Osteoblast (primary cell): ENCODE results near the gene PATZ1. TPM values are rescaled to one million over a fixed set of nuclear protein-coding genes. Genes with fewer than 3 reads are reported as not detected.

Experiments used
- DNase-seq: peaks from one replicate; pipeline ENCODE4 v3.0.0; 2011; ENCODE audit warnings: low spot score, mixed read lengths; ENCODE audit not compliant: insufficient read length; ENCODE audit errors: missing footprints
- H2AFZ ChIP-seq: 2 replicates; pipeline ENCODE4 v1.6.0; 2011; ENCODE audit warnings: mild to moderate bottlenecking, low read length
- H3K27ac ChIP-seq: 2 replicates; pipeline ENCODE4 v1.5.1; 2011; ENCODE audit warnings: mild to moderate bottlenecking, low read depth, low read length, moderate library complexity
- H3K27me3 ChIP-seq: 2 replicates; pipeline ENCODE4 v1.6.0; 2012; ENCODE audit warnings: mild to moderate bottlenecking, control low read depth, inconsistent platforms, low read length, moderate library complexity; ENCODE audit not compliant: insufficient read depth
- H3K36me3 ChIP-seq: 2 replicates; pipeline ENCODE4 v1.5.1; 2011; ENCODE audit warnings: mild to moderate bottlenecking, low read length, control low read depth, moderate library complexity; ENCODE audit not compliant: insufficient read depth
- H3K4me1 ChIP-seq: 2 replicates; pipeline ENCODE4 v1.5.1; 2011; ENCODE audit warnings: mild to moderate bottlenecking, low read length, control low read depth, moderate library complexity; ENCODE audit not compliant: insufficient read depth
- H3K4me2 ChIP-seq: 2 replicates; pipeline ENCODE4 v1.6.0; 2011; ENCODE audit warnings: mild to moderate bottlenecking, low read length; ENCODE audit not compliant: insufficient read depth
- H3K4me3 ChIP-seq: fragments of 200-600 bp; sonication (generic); 3 replicates; pipeline ENCODE4 v1.5.1; 2012; ENCODE audit warnings: mild to moderate bottlenecking, low read length, inconsistent platforms; ENCODE audit not compliant: insufficient read depth
- H3K79me2 ChIP-seq: 2 replicates; pipeline ENCODE4 v1.6.0; 2012; ENCODE audit warnings: mild to moderate bottlenecking, low read length, control low read depth, inconsistent platforms; ENCODE audit not compliant: insufficient read depth
- H3K9me3 ChIP-seq: 2 replicates; pipeline ENCODE4 v1.5.1; 2011; ENCODE audit warnings: low read depth, low read length, control low read depth
- H4K20me1 ChIP-seq: 2 replicates; pipeline ENCODE4 v1.6.0; 2012; ENCODE audit warnings: mild to moderate bottlenecking, low read length, control low read depth; ENCODE audit not compliant: insufficient read depth
- small RNA-seq: library from RNA; depleted of rRNA; stranded (forward); fragments of <200 nt; gene quantifications from one replicate; pipeline ENCODE3, GENCODE V24; 2012
- total RNA-seq: library from RNA; depleted of rRNA; stranded (reverse); fragments of >200 nt; gene quantifications from 2 replicates; pipeline ENCODE4 v1.2.3, GENCODE V29; 2012
- TF ChIP-seq, protein P1 (sequence below): IDR thresholded peaks from 2 replicates; pipeline ENCODE4 v1.5.1; 2011; ENCODE audit warnings: mild to moderate bottlenecking, low read depth, low read length, moderate library complexity; ENCODE audit errors: extremely low read depth

The PATZ1 gene
- total RNA-seq, 1 donor: 15.2 TPM

DNA sequence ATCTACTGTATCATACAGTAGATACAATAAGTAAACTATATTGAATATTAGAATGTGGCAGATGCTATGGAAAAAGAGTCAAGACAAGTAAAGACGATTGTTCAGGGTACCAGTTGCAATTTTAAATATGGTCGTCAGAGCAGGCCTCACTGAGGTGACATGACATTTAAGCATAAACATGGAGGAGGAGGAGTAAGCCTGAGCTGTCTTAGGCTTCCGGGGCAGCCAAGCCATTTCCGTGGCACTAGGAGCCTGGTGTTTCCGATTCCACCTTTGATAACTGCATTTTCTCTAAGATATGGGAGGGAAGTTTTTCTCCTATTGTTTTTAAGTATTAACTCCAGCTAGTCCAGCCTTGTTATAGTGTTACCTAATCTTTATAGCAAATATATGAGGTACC is 68.4 kb downstream of the PATZ1 start:
- DNase-seq: no peak
- Histone ChIP-seq H3K27ac (no peak overlapping the region), H3K27me3 (no peaks in the 10 kb centered on the region), H3K4me1 (no peaks in the 10 kb centered on the region), H3K79me2 (no peaks in the 10 kb centered on the region), H4K20me1 (peaks cover 3% of the 10 kb centered on the region), H3K4me3 (no peak overlapping the region), H3K4me2 (no peak overlapping the region), H2AFZ (no peak overlapping the region), H3K36me3 (peaks cover 63% of the 10 kb centered on the region), H3K9me3 (no peaks in the 10 kb centered on the region)
- TF ChIP-seq, protein P1, sequence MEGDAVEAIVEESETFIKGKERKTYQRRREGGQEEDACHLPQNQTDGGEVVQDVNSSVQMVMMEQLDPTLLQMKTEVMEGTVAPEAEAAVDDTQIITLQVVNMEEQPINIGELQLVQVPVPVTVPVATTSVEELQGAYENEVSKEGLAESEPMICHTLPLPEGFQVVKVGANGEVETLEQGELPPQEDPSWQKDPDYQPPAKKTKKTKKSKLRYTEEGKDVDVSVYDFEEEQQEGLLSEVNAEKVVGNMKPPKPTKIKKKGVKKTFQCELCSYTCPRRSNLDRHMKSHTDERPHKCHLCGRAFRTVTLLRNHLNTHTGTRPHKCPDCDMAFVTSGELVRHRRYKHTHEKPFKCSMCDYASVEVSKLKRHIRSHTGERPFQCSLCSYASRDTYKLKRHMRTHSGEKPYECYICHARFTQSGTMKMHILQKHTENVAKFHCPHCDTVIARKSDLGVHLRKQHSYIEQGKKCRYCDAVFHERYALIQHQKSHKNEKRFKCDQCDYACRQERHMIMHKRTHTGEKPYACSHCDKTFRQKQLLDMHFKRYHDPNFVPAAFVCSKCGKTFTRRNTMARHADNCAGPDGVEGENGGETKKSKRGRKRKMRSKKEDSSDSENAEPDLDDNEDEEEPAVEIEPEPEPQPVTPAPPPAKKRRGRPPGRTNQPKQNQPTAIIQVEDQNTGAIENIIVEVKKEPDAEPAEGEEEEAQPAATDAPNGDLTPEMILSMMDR: no peak

DNA sequence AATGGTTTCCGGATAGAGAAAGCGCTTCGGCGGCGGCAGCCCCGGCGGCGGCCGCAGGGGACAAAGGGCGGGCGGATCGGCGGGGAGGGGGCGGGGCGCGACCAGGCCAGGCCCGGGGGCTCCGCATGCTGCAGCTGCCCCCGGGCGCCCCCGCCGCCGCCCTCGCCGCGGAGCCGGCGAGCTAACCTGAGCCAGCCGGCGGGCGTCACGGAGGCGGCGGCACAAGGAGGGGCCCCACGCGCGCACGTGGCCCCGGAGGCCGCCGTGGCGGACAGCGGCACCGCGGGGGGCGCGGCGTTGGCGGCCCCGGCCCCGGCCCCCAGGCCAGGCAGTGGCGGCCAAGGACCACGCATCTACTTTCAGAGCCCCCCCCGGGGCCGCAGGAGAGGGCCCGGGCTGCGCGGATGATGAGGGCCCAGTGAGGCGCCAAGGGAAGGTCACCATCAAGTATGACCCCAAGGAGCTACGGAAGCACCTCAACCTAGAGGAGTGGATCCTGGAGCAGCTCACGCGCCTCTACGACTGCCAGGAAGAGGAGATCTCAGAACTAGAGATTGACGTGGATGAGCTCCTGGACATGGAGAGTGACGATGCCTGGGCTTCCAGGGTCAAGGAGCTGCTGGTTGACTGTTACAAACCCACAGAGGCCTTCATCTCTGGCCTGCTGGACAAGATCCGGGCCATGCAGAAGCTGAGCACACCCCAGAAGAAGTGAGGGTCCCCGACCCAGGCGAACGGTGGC is 69.5 kb downstream of the PATZ1 start:
- peaks cover 70% of the 10 kb centered on the region for H3K36me3 ChIP-seq
- TF ChIP-seq, protein P1: no peak

More for the DNA sequence above, 69.5 kb downstream of the PATZ1 start:
- Histone ChIP-seq H3K4me3 (no peak overlapping the region), H3K79me2 (no peaks in the 10 kb centered on the region), H3K4me2 (no peak overlapping the region), H3K4me1 (no peaks in the 10 kb centered on the region), H2AFZ (no peak overlapping the region), H3K27ac (no peak overlapping the region), H3K9me3 (no peaks in the 10 kb centered on the region), H4K20me1 (peaks cover 3% of the 10 kb centered on the region), H3K27me3 (no peaks in the 10 kb centered on the region)
- no peak for DNase-seq

Small RNAs within 50 kb of the gene (small RNA-seq; reads per million reads assigned to genes)
- gene RNA5SP496: not detected
- gene RNU6-338P: not detected

Other genes starting within 250 kb of the PATZ1 start
- 140 and 157 TPM in 2 replicates for gene SELENOM, start 238.8 kb downstream of the PATZ1 start, total RNA-seq
- under 0.01 and 0.36 TPM in 2 replicates for gene INPP5J, start 223.4 kb downstream of the PATZ1 start, total RNA-seq
- gene PLA2G3, start 205.8 kb downstream of the PATZ1 start, total RNA-seq: 0.29 and 0.36 TPM in 2 replicates
- gene RNF185, start 186.2 kb downstream of the PATZ1 start, total RNA-seq: 48.0 and 51.8 TPM in 2 replicates
- 25.0 and 29.8 TPM in 2 replicates for gene LIMK2, start 134.0 kb downstream of the PATZ1 start, total RNA-seq
- 31.5 and 40.1 TPM in 2 replicates for gene PIK3IP1, start 53.9 kb downstream of the PATZ1 start, total RNA-seq
- 68.0 and 71.0 TPM in 2 replicates for gene DRG1, start 53.3 kb upstream of the PATZ1 start, total RNA-seq
- gene EIF4ENIF1, start 143.5 kb upstream of the PATZ1 start, total RNA-seq: 13.4 and 15.6 TPM in 2 replicates
- 16.6 and 18.3 TPM in 2 replicates for gene SFI1, start 150.2 kb upstream of the PATZ1 start, total RNA-seq